ENCODE measurements around the gene DEFB124.

The DEFB124 gene

GRCh38 chr20:31517373-31517772 is 42.4 kb upstream of the DEFB124 start:
- H3K27me3 ChIP-seq (ENCODE audit: insufficient read depth, low read length): no peaks in the 10 kb centered on the region
- H3K9me2 ChIP-seq (ENCODE audit: low read depth, low read length): no peaks in the 10 kb centered on the region
- no peak overlapping the region for H3K4me3 ChIP-seq (ENCODE audit: low read depth, low read length, poor library complexity, severe bottlenecking)
- H3F3A ChIP-seq (ENCODE audit: insufficient read depth, low read length): no peaks in the 10 kb centered on the region
- H3K9me3 ChIP-seq (ENCODE audit: low read length): no peaks in the 10 kb centered on the region
- H3K27ac ChIP-seq (ENCODE audit: low read depth, low read length, poor library complexity, severe bottlenecking): no peak overlapping the region
- H3K4me1 ChIP-seq (ENCODE audit: insufficient read depth, low read length, severe bottlenecking): peaks cover 27% of the 10 kb centered on the region
- H3K9ac ChIP-seq (ENCODE audit: low read length): no peak overlapping the region
- H3K4me2 ChIP-seq (ENCODE audit: low read length): no peak overlapping the region
- H2AFZ ChIP-seq (ENCODE audit: low read length): no peak overlapping the region
- H3K36me3 ChIP-seq (ENCODE audit: insufficient read depth, low read length): peaks cover 26% of the 10 kb centered on the region; the same call in 1 of the 2 replicates
- TF ChIP-seq CTCF (IDR thresholded peaks at IDR 0.05; ENCODE audit: low read length): no peak
- TF ChIP-seq EZH2 (IDR thresholded peaks at IDR 0.05; ENCODE audit: borderline replicate concordance, low read length): no peak
- H3K79me2 ChIP-seq (ENCODE audit: insufficient read depth, low read length): peaks cover 28% of the 10 kb centered on the region
- no peaks in the 10 kb centered on the region for H4K20me1 ChIP-seq (ENCODE audit: insufficient read depth, low read length)

- no peaks in the 10 kb centered on the region for H3F3A ChIP-seq (ENCODE audit: insufficient read depth, low read length)
- H3K9ac ChIP-seq (ENCODE audit: low read length): no peak overlapping the region; the same call in 1 of the 2 replicates
- H3K4me1 ChIP-seq (ENCODE audit: insufficient read depth, low read length, severe bottlenecking): peaks cover 27% of the 10 kb centered on the region
- peak overlapping the region; percentile 86; the same call in 1 of the 2 replicates for H3K4me2 ChIP-seq (ENCODE audit: low read length)
- no peaks in the 10 kb centered on the region for H3K9me2 ChIP-seq (ENCODE audit: low read depth, low read length)
- H2AFZ ChIP-seq (ENCODE audit: low read length): no peak overlapping the region
- H3K36me3 ChIP-seq (ENCODE audit: insufficient read depth, low read length): peaks cover 26% of the 10 kb centered on the region; the same call in 1 of the 2 replicates
- H4K20me1 ChIP-seq (ENCODE audit: insufficient read depth, low read length): no peaks in the 10 kb centered on the region
- no peaks in the 10 kb centered on the region for H3K9me3 ChIP-seq (ENCODE audit: low read length)
- H3K27me3 ChIP-seq (ENCODE audit: insufficient read depth, low read length): no peaks in the 10 kb centered on the region
- H3K79me2 ChIP-seq (ENCODE audit: insufficient read depth, low read length): peaks cover 28% of the 10 kb centered on the region
- TF ChIP-seq EZH2 (IDR thresholded peaks at IDR 0.05; ENCODE audit: borderline replicate concordance, low read length): no peak
- no peak overlapping the region for H3K27ac ChIP-seq (ENCODE audit: low read depth, low read length, poor library complexity, severe bottlenecking)
- no peak overlapping the region for H3K4me3 ChIP-seq (ENCODE audit: low read depth, low read length, poor library complexity, severe bottlenecking)
Observed at GRCh38 chr20:31516651-31517050, 41.7 kb upstream of the DEFB124 start.

GRCh38 chr20:31516166-31516565 is 41.2 kb upstream of the DEFB124 start:
- Histone ChIP-seq H3K9ac (ENCODE audit: low read length) (peak overlapping the region; percentile 85; the same call in 1 of the 2 replicates), H3K79me2 (ENCODE audit: insufficient read depth, low read length) (peaks cover 28% of the 10 kb centered on the region), H3K4me1 (ENCODE audit: insufficient read depth, low read length, severe bottlenecking) (peaks cover 27% of the 10 kb centered on the region), H3F3A (ENCODE audit: insufficient read depth, low read length) (no peaks in the 10 kb centered on the region), H2AFZ (ENCODE audit: low read length) (no peak overlapping the region), H3K27ac (ENCODE audit: low read depth, low read length, poor library complexity, severe bottlenecking) (no peak overlapping the region), H3K4me2 (ENCODE audit: low read length) (peak overlapping the region; percentile 86; the same call in 1 of the 2 replicates), H3K4me3 (ENCODE audit: low read depth, low read length, poor library complexity, severe bottlenecking) (peak overlapping the region; percentile 87), H3K9me3 (ENCODE audit: low read length) (no peaks in the 10 kb centered on the region), H3K36me3 (ENCODE audit: insufficient read depth, low read length) (peaks cover 25% of the 10 kb centered on the region; the same call in 1 of the 2 replicates), H3K27me3 (ENCODE audit: insufficient read depth, low read length) (no peaks in the 10 kb centered on the region), H3K9me2 (ENCODE audit: low read depth, low read length) (no peaks in the 10 kb centered on the region), H4K20me1 (ENCODE audit: insufficient read depth, low read length) (no peaks in the 10 kb centered on the region)
- no peak for TF ChIP-seq EZH2 (IDR thresholded peaks at IDR 0.05; ENCODE audit: borderline replicate concordance, low read length)
- TF ChIP-seq CTCF (IDR thresholded peaks at IDR 0.05; ENCODE audit: low read length): no peak

- no peaks in the 10 kb centered on the region for H3K9me3 ChIP-seq (ENCODE audit: low read length)
- peaks cover 27% of the 10 kb centered on the region for H3K4me1 ChIP-seq (ENCODE audit: insufficient read depth, low read length, severe bottlenecking)
- no peaks in the 10 kb centered on the region for H3F3A ChIP-seq (ENCODE audit: insufficient read depth, low read length)
- H3K4me3 ChIP-seq (ENCODE audit: low read depth, low read length, poor library complexity, severe bottlenecking): peak overlapping the region; percentile 87
- H3K9me2 ChIP-seq (ENCODE audit: low read depth, low read length): no peaks in the 10 kb centered on the region
- H3K9ac ChIP-seq (ENCODE audit: low read length): peak overlapping the region; percentile 85; the same call in 1 of the 2 replicates
- H3K27me3 ChIP-seq (ENCODE audit: insufficient read depth, low read length): no peaks in the 10 kb centered on the region
- TF ChIP-seq CTCF (IDR thresholded peaks at IDR 0.05; ENCODE audit: low read length): no peak
- TF ChIP-seq EZH2 (IDR thresholded peaks at IDR 0.05; ENCODE audit: borderline replicate concordance, low read length): no peak
- H2AFZ ChIP-seq (ENCODE audit: low read length): no peak overlapping the region
- peaks cover 21% of the 10 kb centered on the region; the same call in 1 of the 2 replicates for H3K36me3 ChIP-seq (ENCODE audit: insufficient read depth, low read length)
- H3K79me2 ChIP-seq (ENCODE audit: insufficient read depth, low read length): peaks cover 28% of the 10 kb centered on the region
- H3K4me2 ChIP-seq (ENCODE audit: low read length): peak overlapping the region; percentile 86
- no peak overlapping the region for H3K27ac ChIP-seq (ENCODE audit: low read depth, low read length, poor library complexity, severe bottlenecking)
- H4K20me1 ChIP-seq (ENCODE audit: insufficient read depth, low read length): no peaks in the 10 kb centered on the region
Observed at GRCh38 chr20:31515775-31516107, 40.8 kb upstream of the DEFB124 start.

All from OCI-LY1 (cell line).